Activated CD8-positive, alpha-beta memory T cell treated with anti-CD3 and anti-CD28 coated beads, Interleukin-2, amount 10 ng/mL, durations not matched to agents 7 days and 5 days (primary cell): ENCODE data around the gene SMIM28. TPM values are rescaled to one million over a fixed set of nuclear protein-coding genes. Genes with fewer than 3 reads are reported as not detected.
A peak's percentile ranks its signal among the peaks of the same experiment; 100 is the strongest.

Experiments used
- ATAC-seq: fragments of 150-1000 bp; cut with Tn5 transposase; one replicate; pipeline ENCODE4 v1.10.0; 2021; ENCODE audit warnings: moderate library complexity
- CTCF ChIA-PET: fragments of 350-600 bp; sonication (Branson Sonifier 250); formaldehyde crosslinking; loops from one replicate; lab custom pipeline; 2021; ENCODE audit warnings: antibody characterized with exemption; lab: Charles Lee
- DNase-seq: peaks from one replicate; pipeline ENCODE4 v3.0.0-alpha.2; 2020
- H3K27ac Mint-ChIP-seq: one replicate; pipeline ENCODE4 v1.8.0; 2021; ENCODE audit warnings: mild to moderate bottlenecking, mixed read lengths
- H3K27me3 Mint-ChIP-seq: one replicate; pipeline ENCODE4 v1.8.0; 2021; ENCODE audit warnings: mixed read lengths
- H3K36me3 Mint-ChIP-seq: one replicate; pipeline ENCODE4 v1.8.0; 2021; ENCODE audit warnings: mild to moderate bottlenecking, mixed read lengths
- H3K4me1 Mint-ChIP-seq: one replicate; pipeline ENCODE4 v1.8.0; 2021; ENCODE audit warnings: mixed read lengths
- H3K4me3 Mint-ChIP-seq: one replicate; pipeline ENCODE4 v1.8.0; 2021; ENCODE audit warnings: mild to moderate bottlenecking, moderate library complexity, mixed read lengths
- H3K9me3 Mint-ChIP-seq: one replicate; pipeline ENCODE4 v1.8.0; 2022; ENCODE audit warnings: low read depth, mixed read lengths
- total RNA-seq, 2 experiments: library from RNA; stranded (reverse); gene quantifications; one replicate each; pipeline ENCODE4 v1.2.3, GENCODE V29; 2021

Gene SMIM28
- total RNA-seq, 2 experiments from 2014 or later = not detected

- no peaks in the 10 kb centered on the region for H3K4me1 Mint-ChIP-seq
- CTCF ChIA-PET = interaction anchor here (1.0 kb wide), 1 partner anchor 135 kb away, joined by 3 read pairs; no protein-coding TSS in a partner anchor
- H3K9me3 Mint-ChIP-seq = no peaks in the 10 kb centered on the region
- no peak overlapping the region for H3K4me3 Mint-ChIP-seq
- DNase-seq = no peak
- H3K27me3 Mint-ChIP-seq = peaks cover 3% of the 10 kb centered on the region
- H3K36me3 Mint-ChIP-seq = no peaks in the 10 kb centered on the region
- no peak for ATAC-seq
- no peak overlapping the region for H3K27ac Mint-ChIP-seq
Observed at GRCh38 chr6:138382498-138383265, 5.0 kb downstream of the SMIM28 start.

DNA sequence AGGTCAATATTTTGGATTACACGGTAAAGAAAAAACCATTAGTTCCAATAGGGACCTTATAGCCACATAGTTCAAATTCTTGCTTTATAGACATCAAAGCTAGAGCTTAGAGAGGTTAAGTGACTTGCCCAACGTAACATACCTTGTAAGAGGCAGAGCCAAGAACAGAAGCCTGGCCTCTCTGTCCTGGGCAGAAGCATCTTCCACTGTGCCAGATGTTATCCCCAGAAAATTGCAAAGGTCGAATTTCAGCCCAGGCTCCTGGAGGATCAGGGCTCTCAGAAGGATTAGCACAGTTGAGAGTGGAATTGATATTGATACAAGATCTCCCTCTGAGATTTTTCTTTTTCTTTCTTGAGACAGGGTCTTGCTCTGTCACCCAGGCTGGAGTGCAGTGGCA lies 6.1 kb downstream of the SMIM28 start:
- H3K27me3 Mint-ChIP-seq = peaks cover 9% of the 10 kb centered on the region
- H3K9me3 Mint-ChIP-seq = no peaks in the 10 kb centered on the region
- no peaks in the 10 kb centered on the region for H3K36me3 Mint-ChIP-seq
- no peak for ATAC-seq
- no peaks in the 10 kb centered on the region for H3K4me1 Mint-ChIP-seq
- H3K27ac Mint-ChIP-seq = no peak overlapping the region
- no peak overlapping the region for H3K4me3 Mint-ChIP-seq
- CTCF ChIA-PET = no interaction called here
- DNase-seq = no peak

DNA sequence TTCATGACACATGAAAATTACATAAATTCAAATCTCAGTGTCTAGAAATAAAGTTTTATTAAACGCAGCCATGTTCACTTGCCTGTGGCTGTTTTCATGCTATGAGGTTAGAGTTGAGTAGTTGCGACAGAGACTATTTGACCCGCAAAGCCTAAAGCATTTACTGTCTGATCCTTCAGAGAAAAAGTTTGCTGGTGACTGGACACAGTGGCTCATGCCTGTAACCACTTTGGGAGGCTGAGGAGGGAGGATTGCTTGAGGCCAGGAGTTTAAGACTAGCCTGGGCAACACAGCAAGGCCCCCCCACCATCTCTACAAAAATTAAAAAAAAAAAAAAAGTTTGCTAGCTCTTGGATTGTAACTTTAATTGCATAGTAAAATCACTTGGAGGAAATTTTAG lies 9.2 kb downstream of the SMIM28 start:
- Mint-ChIP-seq H3K27me3 (peaks cover 23% of the 10 kb centered on the region), H3K9me3 (no peaks in the 10 kb centered on the region), H3K27ac (no peak overlapping the region), H3K4me3 (no peak overlapping the region), H3K36me3 (no peaks in the 10 kb centered on the region), H3K4me1 (no peaks in the 10 kb centered on the region)
- ATAC-seq (no peak), DNase-seq (no peak)
- CTCF ChIA-PET = no interaction called here

GRCh38 chr6:138387577-138388368 lies 10.1 kb downstream of the SMIM28 start:
- no peak for ATAC-seq
- CTCF ChIA-PET = interaction anchor here (2.0 kb wide), 1 partner anchor 15 kb away, joined by 5 read pairs; no protein-coding TSS in a partner anchor
- Mint-ChIP-seq H3K36me3 (no peaks in the 10 kb centered on the region), H3K4me3 (no peak overlapping the region), H3K9me3 (no peaks in the 10 kb centered on the region), H3K4me1 (no peaks in the 10 kb centered on the region), H3K27ac (no peak overlapping the region), H3K27me3 (peaks cover 26% of the 10 kb centered on the region)
- DNase-seq = no peak

DNA sequence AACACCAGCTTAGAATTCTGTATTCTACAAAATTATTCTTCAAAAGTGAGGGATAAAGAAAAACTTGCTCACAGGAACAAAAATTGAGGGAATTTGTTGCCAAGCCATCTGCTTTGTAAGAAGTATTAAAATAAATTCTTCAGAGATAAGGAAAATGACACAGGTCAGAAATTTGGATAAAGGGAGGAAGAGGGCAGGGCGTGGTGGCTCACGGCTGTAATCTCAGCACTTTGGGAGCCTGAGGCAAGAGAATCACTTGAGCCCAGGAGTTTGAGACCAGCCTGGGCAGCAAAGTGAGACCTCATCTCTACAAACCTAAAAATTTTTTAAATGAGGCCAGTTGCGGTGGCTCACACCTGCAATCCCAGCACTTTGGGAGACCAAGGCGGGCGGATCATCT lies 11.8 kb downstream of the SMIM28 start:
- CTCF ChIA-PET = interaction anchor here (2.0 kb wide), 1 partner anchor 13 kb away, joined by 5 read pairs; no protein-coding TSS in a partner anchor
- no peak for ATAC-seq
- Mint-ChIP-seq H3K36me3 (no peaks in the 10 kb centered on the region), H3K27ac (no peak overlapping the region), H3K9me3 (no peaks in the 10 kb centered on the region), H3K27me3 (peaks cover 27% of the 10 kb centered on the region), H3K4me3 (no peak overlapping the region), H3K4me1 (peaks cover 6% of the 10 kb centered on the region)
- no peak for DNase-seq

- H3K4me1 Mint-ChIP-seq = peaks cover 6% of the 10 kb centered on the region
- DNase-seq (no peak), ATAC-seq (no peak)
- H3K27ac Mint-ChIP-seq = no peak overlapping the region
- no peaks in the 10 kb centered on the region for H3K9me3 Mint-ChIP-seq
- peaks cover 15% of the 10 kb centered on the region for H3K27me3 Mint-ChIP-seq
- CTCF ChIA-PET = interaction anchor here (0.7 to 3.1 kb wide), 2 partner anchors 10 to 388 kb away, joined by 3 to 11 read pairs; partner anchors contain the start of gene HEBP2
- H3K36me3 Mint-ChIP-seq = no peaks in the 10 kb centered on the region
- no peak overlapping the region for H3K4me3 Mint-ChIP-seq
Observed at GRCh38 chr6:138393871-138394783, 16.4 kb downstream of the SMIM28 start.

DNA sequence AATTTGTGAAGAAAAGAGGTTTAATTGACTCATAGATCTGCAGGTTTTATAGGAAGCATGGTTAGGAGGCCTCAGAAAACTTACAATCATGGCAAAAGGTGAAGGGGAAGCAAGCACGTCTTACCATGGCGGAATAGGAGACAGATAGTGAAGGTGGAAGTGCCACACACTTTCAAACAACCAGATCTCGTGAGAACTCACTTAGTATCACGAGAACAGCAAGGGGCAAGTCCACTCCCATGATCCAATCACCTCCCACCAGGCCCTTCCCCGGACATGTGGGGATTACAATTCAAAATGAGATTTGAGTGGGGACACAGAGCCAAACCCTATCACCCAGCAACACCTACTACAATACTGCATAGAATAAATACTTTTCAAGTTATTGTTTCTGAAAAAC lies 19.0 kb downstream of the SMIM28 start:
- Mint-ChIP-seq H3K27me3 (peaks cover 6% of the 10 kb centered on the region), H3K27ac (no peak overlapping the region), H3K4me1 (peaks cover 6% of the 10 kb centered on the region), H3K9me3 (no peaks in the 10 kb centered on the region), H3K4me3 (no peak overlapping the region), H3K36me3 (no peaks in the 10 kb centered on the region)
- ATAC-seq (no peak), DNase-seq (no peak)
- CTCF ChIA-PET = no interaction called here

- Mint-ChIP-seq H3K4me3 (no peak overlapping the region), H3K27ac (no peak overlapping the region), H3K36me3 (no peaks in the 10 kb centered on the region), H3K4me1 (peaks cover 6% of the 10 kb centered on the region), H3K27me3 (peaks cover 7% of the 10 kb centered on the region), H3K9me3 (no peaks in the 10 kb centered on the region)
- ATAC-seq = no peak
- CTCF ChIA-PET = no interaction called here
- DNase-seq = no peak
Observed at GRCh38 chr6:138397128-138398122, 19.7 kb downstream of the SMIM28 start.

DNA sequence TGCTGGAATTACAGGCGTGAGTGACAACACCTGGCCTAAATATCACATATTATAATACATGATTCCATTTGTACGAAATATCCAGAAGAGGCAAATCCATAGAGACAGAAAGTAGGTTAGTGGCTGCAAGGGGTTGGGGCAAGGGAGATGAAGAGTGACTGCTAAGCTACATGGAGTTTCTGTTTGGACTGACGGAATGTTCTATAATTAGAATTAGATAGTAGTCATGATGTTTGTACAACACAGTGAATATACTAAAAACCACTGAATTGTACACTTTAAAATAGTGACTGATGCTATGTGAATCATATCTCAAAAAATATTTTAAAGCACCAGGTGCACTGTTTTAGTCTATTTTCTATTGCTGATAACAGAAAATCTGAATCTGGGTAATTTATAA lies 22.6 kb downstream of the SMIM28 start:
- CTCF ChIA-PET = no interaction called here
- Mint-ChIP-seq H3K36me3 (peaks cover under 1% of the 10 kb centered on the region), H3K4me1 (peaks cover 9% of the 10 kb centered on the region), H3K27me3 (peaks cover 4% of the 10 kb centered on the region), H3K4me3 (no peak overlapping the region), H3K9me3 (no peaks in the 10 kb centered on the region), H3K27ac (no peak overlapping the region)
- DNase-seq = no peak
- ATAC-seq = no peak

DNA sequence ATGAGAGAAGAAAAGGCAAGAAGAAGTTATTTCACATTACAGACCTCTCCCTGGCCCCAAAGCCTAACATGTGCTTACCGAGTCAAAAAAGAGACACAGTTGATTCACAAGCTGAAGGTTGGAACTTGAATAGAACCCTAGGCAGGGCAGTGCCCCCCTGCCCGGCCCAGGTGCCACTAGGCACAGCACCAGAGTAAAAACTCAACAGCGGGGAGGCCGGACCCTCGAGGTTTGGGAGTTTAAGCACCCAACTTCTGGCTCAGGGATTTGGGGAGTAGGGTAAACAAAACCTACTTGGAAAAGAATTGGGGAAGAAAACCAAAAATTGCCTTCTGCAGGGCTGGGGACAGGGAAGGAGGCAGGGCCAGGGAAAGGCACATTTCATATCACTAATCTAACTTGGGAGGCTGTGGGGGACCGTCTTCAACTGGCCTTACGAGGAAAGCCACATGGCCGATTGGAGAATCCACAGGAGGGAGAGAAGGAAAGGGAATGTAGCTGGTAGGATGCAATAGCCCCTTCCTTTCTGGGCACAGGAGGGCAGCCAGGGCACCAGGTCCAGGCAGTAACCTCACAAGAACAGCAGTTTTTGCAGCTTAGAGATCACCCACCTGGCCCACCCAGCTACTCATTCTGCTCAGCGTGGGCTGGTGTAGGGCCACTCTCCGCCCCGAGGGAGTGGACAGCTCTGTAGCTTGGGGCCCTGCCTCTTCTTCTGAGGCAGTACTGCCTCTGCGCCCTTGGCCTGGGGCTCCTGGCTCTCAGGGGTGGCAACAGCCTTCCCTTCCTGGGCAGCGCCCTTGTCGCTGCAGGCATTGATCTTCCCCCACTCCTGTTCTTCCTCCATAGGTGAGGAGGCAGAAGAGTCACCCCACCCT lies 24.5 kb downstream of the SMIM28 start:
- H3K36me3 Mint-ChIP-seq = peaks cover 11% of the 10 kb centered on the region
- no peaks in the 10 kb centered on the region for H3K9me3 Mint-ChIP-seq
- H3K27ac Mint-ChIP-seq = no peak overlapping the region
- CTCF ChIA-PET = interaction anchor here (0.6 to 3.3 kb wide), 5 partner anchors 13 to 116 kb away, joined by 3 to 18 read pairs (median 3); no protein-coding TSS in a partner anchor
- DNase-seq = no peak
- H3K4me3 Mint-ChIP-seq = no peak overlapping the region
- no peak for ATAC-seq
- H3K4me1 Mint-ChIP-seq = peaks cover 16% of the 10 kb centered on the region
- H3K27me3 Mint-ChIP-seq = peaks cover 4% of the 10 kb centered on the region

- H3K9me3 Mint-ChIP-seq = no peaks in the 10 kb centered on the region
- H3K4me3 Mint-ChIP-seq = peak overlapping the region; percentile 75
- H3K27ac Mint-ChIP-seq = no peak overlapping the region
- DNase-seq = no peak
- CTCF ChIA-PET = interaction anchor here (0.6 to 3.3 kb wide), 9 partner anchors 9 to 115 kb away, joined by 3 to 18 read pairs (median 3); no protein-coding TSS in a partner anchor
- peaks cover 16% of the 10 kb centered on the region for H3K4me1 Mint-ChIP-seq
- peaks cover 4% of the 10 kb centered on the region for H3K27me3 Mint-ChIP-seq
- H3K36me3 Mint-ChIP-seq = peaks cover 14% of the 10 kb centered on the region
- no peak for ATAC-seq
Observed at GRCh38 chr6:138402838-138403187, 25.1 kb downstream of the SMIM28 start.
